Pancreas (tissue), 10 donors: ENCODE results near the gene MSMP. TPM values are rescaled to one million over a fixed set of nuclear protein-coding genes. Genes with fewer than 3 reads are reported as not detected.

Source experiments
- ATAC-seq, 4 donors: fragments of 200-7000 bp; cut with Tn5 transposase; one replicate each; pipeline versions ENCODE4 v1.8.0 to v1.9.1; 2020; ENCODE audit warnings: mild to moderate bottlenecking in 4 of 4, moderate library complexity in 4 of 4
- DNase-seq, 6 donors: peaks; one replicate each; pipeline ENCODE4 v3.0.0-alpha.2; 2020
- FAIRE-seq: peaks from 2 replicates; lab custom pipeline; 2012; peaks lifted over from hg19 to GRCh38; lab: Jason Lieb, UNC
- H3K27ac ChIP-seq, 4 donors: fragments of 200-600 bp; sonication (generic); 1 replicate in 3 of 4; 2 replicates in 1 of 4; pipeline versions ENCODE4 v1.5.0 to v1.8.0; 2020
- H3K27me3 ChIP-seq, 4 donors: fragments of 200-600 bp; one replicate each; pipeline ENCODE4 v1.8.0; 2021
- H3K36me3 ChIP-seq, 3 donors: fragments of 200-600 bp; sonication (generic) in 1 of 3; one replicate each; pipeline versions ENCODE4 v1.5.0 to v1.8.0; 2020 to 2021
- H3K4me1 ChIP-seq, 3 donors: fragments of 200-600 bp; one replicate each; pipeline ENCODE4 v1.8.0; 2021
- H3K4me3 ChIP-seq, 4 donors: fragments of 200-600 bp; sonication (generic) in 2 of 4; one replicate each; pipeline versions ENCODE4 v1.5.0 to v1.8.0; 2020 to 2021
- H3K9me3 ChIP-seq, 4 donors: fragments of 200-600 bp; one replicate each; pipeline ENCODE4 v1.8.0; 2021
- WGBS, 2 donors: extraction: QIAGEN DNeasy Blood & Tissue Kit; methylation state at CpG; one replicate each; pipeline ENCODE4 v1.1.7; 2013; 5-methylcytosine and 5-hydroxymethylcytosine counted together
- intact Hi-C, 3 donors: fragments of 100-400 bp; cut with DNase I; formaldehyde crosslinking; loops; one replicate each; pipeline versions ENCODE4 v1.11.1 to v1.14.2; 2022
- polyA plus RNA-seq, 2 donors: library from polyadenylated mRNA; stranded (reverse); fragments of 200-250 nt; gene quantifications; one replicate each; pipeline ENCODE4 v1.2.3, GENCODE V29; 2013
- total RNA-seq, 6 donors: library from RNA; stranded (reverse); fragmentation: NEBNext Ultra II Directional in 4 of 6; extraction: Animal tissue kit (Norgen Biotek cat#: 25700) in 4 of 6; gene quantifications; one replicate each; pipeline versions ENCODE4 v1.2.1 to v1.2.4, GENCODE V29; 2021 to 2023
- TF ChIP-seq, protein P1 (sequence below), 4 donors: fragments of 200-600 bp; sonication (generic) in 3 of 4; IDR thresholded peaks; one replicate each; pipeline versions ENCODE4 v1.5.0 to v1.8.0; 2021; ENCODE audit warnings: antibody characterized with exemption in 4 of 4
- donor health status: healthy with polysubstance abuse.
- donor health status: DM: no; HTN: no; CAD: no; lungs with moderate emphysema.
- donor health status: DM: no; HTN: no; CAD: no.
- donor health status: control.
- donor health status: control.
- donor health status: Bipolar disorder and iron deficiency.
- donor health status: DM: yes; HTN: yes; CAD: no.
- donor health status: DM: no; HTN: no; CAD: no.
- donor health status: DM: no; HTN: no; CAD: no.
- donor health status: DM: yes; HTN: yes; CAD: no.

MSMP gene
- total and polyA plus RNA-seq, 8 donors, result 0.49 to 2.3 (median 0.67) TPM; not detected in 5

DNA sequence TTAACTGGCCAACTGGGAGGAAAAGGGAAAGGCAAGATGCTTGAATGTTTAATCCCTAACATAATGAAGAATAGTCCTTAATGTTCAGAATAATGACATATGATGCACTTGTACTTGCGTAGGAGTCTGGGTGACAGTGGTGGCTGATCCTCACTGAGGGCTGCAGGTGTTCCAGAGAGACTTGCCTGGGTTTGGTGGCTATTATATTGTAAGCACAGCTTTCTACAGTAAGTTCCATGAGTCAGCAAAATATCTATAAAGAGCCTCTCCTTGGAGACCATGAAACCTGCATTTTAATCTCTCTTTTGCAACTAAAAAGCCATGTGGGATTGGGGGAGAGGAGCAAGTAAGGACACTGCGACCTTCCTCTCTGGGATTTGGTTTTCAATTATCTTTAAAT lies 35.5 kb upstream of the MSMP start:
- Histone ChIP-seq H3K4me3 (no peak overlapping the region), H3K27ac (no peak overlapping the region), H3K27me3 (no peaks in the 10 kb centered on the region), H3K36me3 (no peaks in the 10 kb centered on the region), H3K9me3 (no peaks in the 10 kb centered on the region), H3K4me1 (no peaks in the 10 kb centered on the region)
- no peak for FAIRE-seq
- WGBS, 2 donors, result 90 to 91% methylated on average over 2 of the region's 2 CpGs
- ATAC-seq, result no peak
- DNase-seq, result no peak
- intact Hi-C loops, result loop anchor here in 1 of 3 donors (5.0 kb wide), 1 partner anchor 83 kb away; the partner anchor contains the start of gene OR13J1
- TF ChIP-seq, protein P1, sequence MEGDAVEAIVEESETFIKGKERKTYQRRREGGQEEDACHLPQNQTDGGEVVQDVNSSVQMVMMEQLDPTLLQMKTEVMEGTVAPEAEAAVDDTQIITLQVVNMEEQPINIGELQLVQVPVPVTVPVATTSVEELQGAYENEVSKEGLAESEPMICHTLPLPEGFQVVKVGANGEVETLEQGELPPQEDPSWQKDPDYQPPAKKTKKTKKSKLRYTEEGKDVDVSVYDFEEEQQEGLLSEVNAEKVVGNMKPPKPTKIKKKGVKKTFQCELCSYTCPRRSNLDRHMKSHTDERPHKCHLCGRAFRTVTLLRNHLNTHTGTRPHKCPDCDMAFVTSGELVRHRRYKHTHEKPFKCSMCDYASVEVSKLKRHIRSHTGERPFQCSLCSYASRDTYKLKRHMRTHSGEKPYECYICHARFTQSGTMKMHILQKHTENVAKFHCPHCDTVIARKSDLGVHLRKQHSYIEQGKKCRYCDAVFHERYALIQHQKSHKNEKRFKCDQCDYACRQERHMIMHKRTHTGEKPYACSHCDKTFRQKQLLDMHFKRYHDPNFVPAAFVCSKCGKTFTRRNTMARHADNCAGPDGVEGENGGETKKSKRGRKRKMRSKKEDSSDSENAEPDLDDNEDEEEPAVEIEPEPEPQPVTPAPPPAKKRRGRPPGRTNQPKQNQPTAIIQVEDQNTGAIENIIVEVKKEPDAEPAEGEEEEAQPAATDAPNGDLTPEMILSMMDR (IDR thresholded peaks at IDR 0.05), result no peak

DNA sequence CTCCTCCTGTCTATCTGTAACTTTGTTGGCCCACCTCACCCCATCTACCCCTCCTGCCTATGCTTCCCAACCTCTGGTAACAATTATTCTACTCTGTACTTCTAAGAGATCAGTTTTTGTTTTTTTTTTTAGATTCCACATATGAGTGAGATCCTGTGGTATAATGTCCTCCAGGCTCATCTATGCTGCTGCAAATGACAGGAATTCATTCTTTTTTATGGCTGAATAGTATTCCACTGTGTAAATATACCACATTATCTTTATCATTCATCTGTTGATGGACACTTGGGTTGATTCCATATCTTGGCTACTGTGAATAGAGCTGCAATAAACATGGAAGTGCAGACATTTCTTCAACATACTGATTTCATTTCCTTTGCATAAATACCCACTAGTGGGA lies 29.3 kb upstream of the MSMP start:
- Histone ChIP-seq H3K36me3 (no peaks in the 10 kb centered on the region), H3K27me3 (no peaks in the 10 kb centered on the region), H3K4me3 (no peak overlapping the region), H3K27ac (no peak overlapping the region), H3K9me3 (no peaks in the 10 kb centered on the region), H3K4me1 (no peaks in the 10 kb centered on the region)
- intact Hi-C loops, result no loop called here
- DNase-seq, result no peak
- no peak for FAIRE-seq
- TF ChIP-seq, protein P1 (IDR thresholded peaks at IDR 0.05), result no peak
- ATAC-seq, result no peak

DNA sequence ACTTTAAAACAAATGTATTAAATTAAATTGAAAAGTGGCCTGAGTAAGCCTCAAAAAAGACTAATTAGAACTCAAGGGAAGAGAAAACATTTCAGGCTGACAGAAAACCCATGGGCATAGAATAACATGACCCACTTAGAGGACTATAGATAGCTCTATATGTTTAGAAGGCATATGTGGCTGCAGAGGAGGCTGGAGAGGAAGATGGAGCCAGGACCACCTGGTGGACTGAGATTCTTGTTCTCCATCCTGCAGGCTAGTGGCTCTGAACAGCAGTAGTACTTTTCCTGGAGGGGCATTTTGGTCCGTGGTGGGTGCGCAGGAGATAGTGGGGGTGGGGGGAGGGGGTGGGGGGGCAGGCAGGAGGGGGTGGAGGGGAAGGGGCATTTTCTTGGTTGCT lies 27.0 kb upstream of the MSMP start:
- no peak for DNase-seq
- Histone ChIP-seq H3K27ac (no peak overlapping the region), H3K36me3 (no peaks in the 10 kb centered on the region), H3K27me3 (no peaks in the 10 kb centered on the region), H3K9me3 (no peaks in the 10 kb centered on the region), H3K4me1 (no peaks in the 10 kb centered on the region), H3K4me3 (no peak overlapping the region)
- FAIRE-seq, result no peak
- ATAC-seq, result no peak
- WGBS, 2 donors, result 66 to 75% methylated on average over 2 of the region's 2 CpGs
- intact Hi-C loops, result no loop called here
- TF ChIP-seq, protein P1 (IDR thresholded peaks at IDR 0.05), result no peak

DNA sequence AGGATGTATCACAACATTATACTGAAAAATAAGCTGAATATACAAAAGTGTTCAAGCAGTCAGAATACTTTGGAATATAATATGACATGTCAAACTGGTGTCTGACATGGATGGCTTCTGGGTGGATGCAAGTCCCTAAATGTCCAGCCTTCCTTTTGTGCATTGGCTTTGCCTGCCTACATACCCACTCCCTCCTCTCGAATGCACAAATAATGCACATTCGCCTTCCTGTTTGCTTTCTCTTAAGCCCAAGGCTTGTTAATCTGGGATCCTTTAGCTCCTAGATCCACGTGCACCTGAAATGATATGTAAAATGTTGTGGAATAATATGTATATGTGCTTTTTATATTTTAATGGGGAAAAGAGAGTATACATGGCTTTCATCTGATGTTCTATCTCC lies 24.4 kb upstream of the MSMP start:
- Histone ChIP-seq H3K4me3 (no peak overlapping the region), H3K9me3 (no peaks in the 10 kb centered on the region), H3K36me3 (no peaks in the 10 kb centered on the region), H3K27ac (no peak overlapping the region), H3K4me1 (no peaks in the 10 kb centered on the region), H3K27me3 (no peaks in the 10 kb centered on the region)
- TF ChIP-seq, protein P1 (IDR thresholded peaks at IDR 0.05), result no peak
- DNase-seq (no peak), FAIRE-seq (no peak), ATAC-seq (no peak)
- WGBS, 2 donors, result 90 to 93% methylated on average over 3 of the region's 3 CpGs
- intact Hi-C loops, result no loop called here

DNA sequence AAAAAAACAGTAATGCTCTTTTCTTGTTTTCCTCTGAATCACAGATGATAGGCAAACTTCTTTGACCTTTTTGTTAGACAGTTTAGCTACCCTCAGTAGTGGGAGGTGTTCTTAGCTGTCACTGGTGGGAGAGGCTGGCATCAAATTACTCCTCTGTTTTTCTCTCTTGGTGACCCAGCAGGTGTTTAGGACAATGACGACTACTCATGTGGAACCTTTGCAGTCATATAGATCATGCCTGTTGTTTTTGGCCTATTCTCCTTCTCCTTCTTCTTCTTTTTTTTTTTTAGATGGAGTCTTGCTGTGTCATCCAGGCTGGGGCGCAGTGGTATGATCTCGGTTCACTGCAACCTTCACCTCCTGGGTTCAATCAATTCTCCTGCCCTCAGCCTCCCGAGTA lies 21.9 kb upstream of the MSMP start:
- intact Hi-C loops, result no loop called here
- Histone ChIP-seq H3K9me3 (no peaks in the 10 kb centered on the region), H3K36me3 (no peaks in the 10 kb centered on the region), H3K27me3 (no peaks in the 10 kb centered on the region), H3K27ac (no peak overlapping the region), H3K4me1 (peaks cover 6 to 16% (median 13%) of the 10 kb centered on the region in 3 donors), H3K4me3 (no peak overlapping the region)
- WGBS, 2 donors, result 78 to 91% methylated on average over 4 of the region's 4 CpGs
- TF ChIP-seq, protein P1 (IDR thresholded peaks at IDR 0.05), result no peak
- FAIRE-seq (no peak), ATAC-seq (no peak), DNase-seq (no peak)
